GM12875 (cell line): ENCODE data around the gene ABCA3.
"Not testable (repeated sequence)": the region's sequence is repeated elsewhere in the genome, so short reads cannot be mapped to it uniquely, and the experiment has no call there.

ENCODE experiments used
- H3K4me3 ChIP-seq: one replicate; pipeline ENCODE4 v1.5.1; 2011; ENCODE audit warnings: low read depth, low read length, control low read depth
- TF ChIP-seq, protein P1 (sequence below): IDR thresholded peaks from 2 replicates; pipeline ENCODE4 v1.5.1; 2011; ENCODE audit warnings: low read depth, mild to moderate bottlenecking, control low read depth, inconsistent platforms, low read length, moderate library complexity, borderline replicate concordance; ENCODE audit not compliant: insufficient read depth

ABCA3 gene

DNA sequence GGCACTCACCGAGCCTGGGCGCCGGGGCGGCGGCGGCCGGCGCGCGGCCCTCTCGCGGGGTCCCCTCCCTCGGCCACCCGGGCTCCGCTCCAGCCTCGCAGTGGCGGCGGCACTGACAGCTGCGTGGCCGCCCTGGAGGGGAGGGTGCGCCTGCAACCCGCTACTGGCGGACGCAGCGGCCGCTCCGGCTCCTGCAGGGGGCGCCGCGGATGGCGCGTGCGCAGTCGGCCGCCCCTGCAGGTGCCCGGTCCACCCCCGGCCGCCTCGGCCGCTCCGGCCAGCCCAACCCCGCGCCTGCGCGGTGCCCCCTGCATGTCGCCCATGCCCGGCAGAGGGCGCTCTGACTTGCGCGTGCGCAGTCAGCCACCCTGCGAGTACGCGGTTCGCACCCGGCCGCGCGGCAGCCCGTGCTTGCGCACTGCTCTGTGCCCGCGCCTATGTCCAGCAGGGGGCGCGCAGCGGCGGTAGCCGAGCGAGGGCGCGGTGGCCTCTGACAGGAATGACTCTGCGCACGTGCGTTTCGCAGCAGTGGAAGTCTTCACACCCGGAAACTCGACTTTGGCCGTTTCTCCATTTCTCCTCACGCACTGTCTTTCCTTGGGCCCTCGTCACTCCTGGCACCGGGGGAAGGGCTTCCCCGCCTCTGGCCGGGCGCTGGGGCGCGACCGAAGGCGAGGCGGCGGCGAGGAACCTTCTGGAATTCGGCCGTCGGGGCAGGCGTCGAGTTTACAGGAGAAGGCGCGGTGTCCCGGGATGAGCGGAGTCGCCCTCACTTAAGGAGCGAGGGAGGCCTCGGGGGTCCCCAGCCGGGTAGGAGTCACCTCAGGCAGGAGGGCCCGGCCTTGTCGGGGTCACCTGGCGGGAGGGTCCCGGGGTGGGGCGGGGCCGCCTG lies at the start of gene ABCA3:
ABCA3 (minus strand) TSS at position 165 of the 892 bp plus-strand sequence. CDS start 14,262 bp downstream, outside the sequence.
- peak within 1 kb of the TSS; percentile 84 for H3K4me3 ChIP-seq
- TF ChIP-seq, protein P1, sequence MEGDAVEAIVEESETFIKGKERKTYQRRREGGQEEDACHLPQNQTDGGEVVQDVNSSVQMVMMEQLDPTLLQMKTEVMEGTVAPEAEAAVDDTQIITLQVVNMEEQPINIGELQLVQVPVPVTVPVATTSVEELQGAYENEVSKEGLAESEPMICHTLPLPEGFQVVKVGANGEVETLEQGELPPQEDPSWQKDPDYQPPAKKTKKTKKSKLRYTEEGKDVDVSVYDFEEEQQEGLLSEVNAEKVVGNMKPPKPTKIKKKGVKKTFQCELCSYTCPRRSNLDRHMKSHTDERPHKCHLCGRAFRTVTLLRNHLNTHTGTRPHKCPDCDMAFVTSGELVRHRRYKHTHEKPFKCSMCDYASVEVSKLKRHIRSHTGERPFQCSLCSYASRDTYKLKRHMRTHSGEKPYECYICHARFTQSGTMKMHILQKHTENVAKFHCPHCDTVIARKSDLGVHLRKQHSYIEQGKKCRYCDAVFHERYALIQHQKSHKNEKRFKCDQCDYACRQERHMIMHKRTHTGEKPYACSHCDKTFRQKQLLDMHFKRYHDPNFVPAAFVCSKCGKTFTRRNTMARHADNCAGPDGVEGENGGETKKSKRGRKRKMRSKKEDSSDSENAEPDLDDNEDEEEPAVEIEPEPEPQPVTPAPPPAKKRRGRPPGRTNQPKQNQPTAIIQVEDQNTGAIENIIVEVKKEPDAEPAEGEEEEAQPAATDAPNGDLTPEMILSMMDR, result peak; percentile 100

DNA sequence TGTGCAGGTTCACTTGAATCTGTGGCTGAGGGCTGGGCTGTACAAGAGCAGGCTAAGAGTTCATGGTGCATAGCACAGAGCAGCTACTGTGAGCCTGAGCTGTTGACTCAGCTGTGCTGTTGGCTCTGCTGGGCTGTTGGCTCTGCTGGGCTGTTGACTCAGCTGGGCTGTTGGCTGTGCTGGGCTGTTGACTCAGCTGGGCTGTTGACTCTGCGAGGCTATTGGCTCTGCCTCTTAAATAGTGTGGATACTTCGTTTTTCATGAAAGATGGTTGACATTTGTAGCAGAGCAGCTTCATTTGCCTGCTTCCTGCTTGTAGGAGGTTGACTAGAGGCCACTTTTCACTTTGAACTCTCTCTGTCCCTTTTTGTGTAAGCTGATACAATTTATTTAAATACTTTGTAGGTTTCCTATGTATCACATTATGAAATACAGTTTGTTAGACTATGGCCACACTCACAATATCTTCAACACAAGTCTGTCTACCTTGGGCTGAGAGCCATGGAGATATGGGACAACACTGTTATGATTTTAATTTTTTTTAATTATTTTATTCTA lies 48.4 kb upstream of the ABCA3 start:
- TF ChIP-seq, protein P1, result no peak
- H3K4me3 ChIP-seq, result no peak overlapping the region

DNA sequence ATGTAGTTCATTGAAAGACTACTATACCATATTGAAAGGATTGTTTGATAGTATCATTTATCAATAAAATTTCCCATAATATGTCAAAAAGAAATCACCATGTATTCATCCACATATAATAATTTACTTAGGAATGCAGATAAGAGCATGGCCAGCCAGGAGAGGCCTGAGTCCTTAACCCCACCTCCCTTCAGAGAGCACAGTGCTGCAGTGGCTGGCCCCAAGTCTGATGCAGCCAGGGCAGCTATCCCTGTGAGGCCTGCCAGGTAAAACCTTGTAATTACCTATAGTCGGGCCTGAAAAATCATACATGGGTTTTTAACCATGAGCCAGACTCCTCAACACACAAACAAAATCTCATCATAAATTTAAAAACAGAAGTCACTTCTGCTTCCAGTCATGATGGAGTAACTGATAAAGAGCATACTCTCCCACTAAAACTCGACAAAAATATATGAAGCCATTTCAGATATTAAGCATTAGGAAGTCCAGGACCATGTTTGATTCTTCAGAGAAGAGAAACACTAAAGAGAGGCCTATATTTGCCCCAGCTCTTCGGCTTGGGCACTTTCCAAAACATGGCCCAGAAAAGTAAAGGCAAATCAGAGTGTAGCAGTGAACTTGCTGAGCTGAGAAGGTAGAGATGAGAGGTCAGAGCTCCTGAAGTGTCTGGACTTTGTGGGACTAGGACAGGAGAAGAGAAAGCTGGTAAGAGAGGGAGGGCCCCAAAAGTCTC lies 47.8 kb upstream of the ABCA3 start:
- TF ChIP-seq, protein P1, result no peak
- no peak overlapping the region for H3K4me3 ChIP-seq

DNA sequence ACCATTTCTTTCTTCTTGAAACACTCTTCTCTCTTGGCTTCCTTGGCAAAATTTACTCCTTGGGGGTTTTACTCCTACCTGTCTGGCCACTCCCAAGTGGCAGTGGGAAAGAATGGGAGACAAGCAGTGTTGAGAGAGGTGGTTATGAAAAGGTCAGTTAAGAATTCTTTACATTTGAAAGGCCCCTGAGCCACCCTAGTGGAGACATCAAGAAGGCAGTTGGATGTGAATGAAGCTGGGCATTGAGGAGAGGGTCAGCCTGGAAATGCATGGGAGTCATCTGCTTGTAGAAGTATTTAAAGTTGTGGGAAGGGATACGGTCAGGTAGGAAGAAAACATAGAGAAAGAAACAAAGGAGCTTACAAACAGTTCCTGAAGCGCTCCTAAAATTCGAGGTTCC lies 46.5 kb upstream of the ABCA3 start:
- TF ChIP-seq, protein P1, result no peak
- no peak overlapping the region for H3K4me3 ChIP-seq

DNA sequence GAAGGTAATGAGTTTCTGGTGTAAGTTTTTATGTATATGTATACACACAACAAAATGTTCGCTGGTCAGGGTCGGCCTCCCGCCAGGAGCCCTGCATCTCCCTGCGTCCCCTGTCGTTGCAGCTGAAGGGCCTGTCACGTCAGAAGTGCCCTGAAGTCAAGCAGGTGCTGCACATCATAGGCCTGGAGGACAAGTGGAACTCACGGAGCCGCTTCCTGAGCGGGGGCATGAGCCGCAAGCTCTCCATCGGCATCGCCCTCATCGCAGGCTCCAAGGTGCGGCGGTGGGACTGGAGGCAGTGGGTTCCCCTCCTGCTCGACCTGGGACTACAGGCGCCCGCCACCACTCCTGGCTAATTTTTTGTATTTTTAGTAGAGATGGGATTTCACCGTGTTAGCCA lies 45.5 kb upstream of the ABCA3 start:
- not testable (repeated sequence) for H3K4me3 ChIP-seq

DNA sequence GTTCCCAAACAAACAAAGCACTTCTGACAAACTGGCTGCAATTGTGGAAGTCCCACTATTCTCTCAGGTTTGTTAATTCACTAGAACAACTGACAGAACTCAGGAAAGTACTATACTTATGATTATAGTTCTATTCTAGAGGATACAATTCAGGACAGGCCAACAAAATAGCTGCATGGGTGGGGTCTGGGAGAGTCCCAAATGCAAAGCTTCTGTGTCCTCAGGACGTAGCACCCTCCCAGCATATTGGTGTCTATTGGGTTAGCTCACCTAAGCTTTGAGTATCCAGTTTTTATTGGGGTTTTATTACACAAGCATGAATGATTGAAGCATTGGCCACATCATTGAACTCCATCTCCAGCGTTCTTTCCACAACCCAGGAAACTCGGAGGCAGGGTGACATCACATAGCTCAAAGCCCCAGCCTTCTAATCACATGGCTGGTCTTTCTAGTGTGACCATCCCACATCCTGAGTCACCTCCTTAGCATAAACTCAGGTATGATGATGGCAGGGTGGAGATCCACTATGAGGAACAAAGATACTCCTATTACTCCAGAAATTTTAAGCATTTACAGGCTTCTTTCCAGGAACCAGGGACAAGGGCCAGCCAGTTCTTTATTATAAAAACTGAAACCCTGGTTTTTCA lies 44.8 kb upstream of the ABCA3 start:
- TF ChIP-seq, protein P1, result no peak
- no peak overlapping the region for H3K4me3 ChIP-seq

DNA sequence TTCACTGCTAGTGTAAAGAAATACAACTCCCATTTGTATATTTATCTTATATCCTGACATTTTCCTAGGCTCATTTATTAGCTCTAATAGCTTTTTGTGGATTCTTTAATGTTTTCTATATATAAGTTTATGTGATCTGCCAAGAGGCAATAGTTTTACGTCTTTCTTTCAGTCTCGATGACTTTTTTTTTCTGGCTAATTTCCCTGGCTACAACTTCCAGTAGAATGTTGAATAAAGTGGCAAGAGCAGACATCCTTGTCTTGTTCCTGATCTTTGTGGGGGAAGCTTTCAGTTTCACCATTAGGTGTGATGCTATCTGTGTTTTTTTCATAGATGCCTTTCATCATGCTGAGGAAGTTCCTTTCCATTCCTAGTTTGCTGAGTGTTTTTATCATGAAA lies 43.9 kb upstream of the ABCA3 start:
- TF ChIP-seq, protein P1, result no peak
- no peak overlapping the region for H3K4me3 ChIP-seq
